ENCODE results near the gene GTPBP6.

DNA sequence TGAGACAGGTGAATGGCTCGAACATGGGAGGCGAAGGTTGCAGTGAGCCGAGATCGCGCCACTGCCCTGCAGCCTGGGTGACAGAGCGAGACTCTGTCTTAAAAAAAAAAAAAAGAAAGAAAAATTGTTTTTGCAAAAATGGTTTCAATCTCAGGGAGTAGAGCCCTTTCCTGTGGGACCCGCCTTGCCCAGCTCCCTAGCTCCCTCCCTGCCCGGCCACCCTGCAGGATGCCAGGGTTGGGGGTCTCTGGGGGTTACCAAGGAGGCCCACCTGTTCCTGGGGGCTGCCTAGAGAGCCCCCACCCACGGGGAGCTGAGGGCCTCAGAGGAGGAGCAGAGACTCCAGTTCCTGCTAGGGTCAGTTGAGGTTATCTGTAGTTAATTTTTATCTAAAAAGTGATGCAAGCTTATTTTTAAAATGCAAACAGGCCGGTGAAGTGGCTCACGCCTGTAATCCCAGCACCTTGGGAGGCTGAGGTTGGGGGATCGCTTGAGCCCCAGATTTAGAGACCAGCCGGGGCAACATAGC is 56.2 kb downstream of the GTPBP6 start:
- TF ChIP-seq, protein P1, sequence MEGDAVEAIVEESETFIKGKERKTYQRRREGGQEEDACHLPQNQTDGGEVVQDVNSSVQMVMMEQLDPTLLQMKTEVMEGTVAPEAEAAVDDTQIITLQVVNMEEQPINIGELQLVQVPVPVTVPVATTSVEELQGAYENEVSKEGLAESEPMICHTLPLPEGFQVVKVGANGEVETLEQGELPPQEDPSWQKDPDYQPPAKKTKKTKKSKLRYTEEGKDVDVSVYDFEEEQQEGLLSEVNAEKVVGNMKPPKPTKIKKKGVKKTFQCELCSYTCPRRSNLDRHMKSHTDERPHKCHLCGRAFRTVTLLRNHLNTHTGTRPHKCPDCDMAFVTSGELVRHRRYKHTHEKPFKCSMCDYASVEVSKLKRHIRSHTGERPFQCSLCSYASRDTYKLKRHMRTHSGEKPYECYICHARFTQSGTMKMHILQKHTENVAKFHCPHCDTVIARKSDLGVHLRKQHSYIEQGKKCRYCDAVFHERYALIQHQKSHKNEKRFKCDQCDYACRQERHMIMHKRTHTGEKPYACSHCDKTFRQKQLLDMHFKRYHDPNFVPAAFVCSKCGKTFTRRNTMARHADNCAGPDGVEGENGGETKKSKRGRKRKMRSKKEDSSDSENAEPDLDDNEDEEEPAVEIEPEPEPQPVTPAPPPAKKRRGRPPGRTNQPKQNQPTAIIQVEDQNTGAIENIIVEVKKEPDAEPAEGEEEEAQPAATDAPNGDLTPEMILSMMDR (IDR thresholded peaks at IDR 0.05; ENCODE audit: low read depth, low read length): no peak
- TF ChIP-seq POLR2A (IDR thresholded peaks at IDR 0.05; ENCODE audit: extremely low read depth, insufficient read length): no peak
- TF ChIP-seq, protein P2, sequence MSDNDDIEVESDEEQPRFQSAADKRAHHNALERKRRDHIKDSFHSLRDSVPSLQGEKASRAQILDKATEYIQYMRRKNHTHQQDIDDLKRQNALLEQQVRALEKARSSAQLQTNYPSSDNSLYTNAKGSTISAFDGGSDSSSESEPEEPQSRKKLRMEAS (IDR thresholded peaks at IDR 0.05; ENCODE audit: low read depth, low read length): no peak

Data from NB4 (cell line).